HG02642 (cell line): Measurements from ENCODE around the gene APOL1.
"Not testable (repeated sequence)": the region's sequence is repeated elsewhere in the genome, so short reads cannot be mapped to it uniquely, and the experiment has no call there.

Experiments
- ATAC-seq: cut with Tn5 transposase; IDR thresholded peaks from one replicate; pipeline ENCODE4 v1.9.1; 2021; ENCODE audit warnings: mild to moderate bottlenecking; ENCODE audit not compliant: unreplicated experiment, poor library complexity

The APOL1 gene

DNA sequence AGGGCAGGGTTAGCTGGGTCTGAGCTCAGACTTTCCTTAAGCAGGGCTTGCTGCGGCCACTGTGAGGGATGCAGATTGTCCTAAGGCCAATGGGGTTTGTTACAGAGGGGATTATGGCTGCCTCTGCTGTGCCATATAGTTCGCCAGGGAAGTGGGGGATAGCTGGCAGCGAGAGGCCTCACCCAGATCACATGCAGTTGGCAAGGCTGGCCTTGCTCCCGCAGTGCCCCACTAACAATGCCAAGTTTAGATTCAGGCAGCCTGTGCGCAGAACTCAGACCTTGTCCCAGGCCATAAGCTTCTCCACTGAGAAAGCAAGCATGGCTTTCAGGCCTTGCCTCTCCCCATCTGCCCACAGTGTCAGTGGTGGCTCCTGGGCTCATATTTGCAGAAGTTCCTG is 8.9 kb upstream of the APOL1 start:
- no peak for ATAC-seq

DNA sequence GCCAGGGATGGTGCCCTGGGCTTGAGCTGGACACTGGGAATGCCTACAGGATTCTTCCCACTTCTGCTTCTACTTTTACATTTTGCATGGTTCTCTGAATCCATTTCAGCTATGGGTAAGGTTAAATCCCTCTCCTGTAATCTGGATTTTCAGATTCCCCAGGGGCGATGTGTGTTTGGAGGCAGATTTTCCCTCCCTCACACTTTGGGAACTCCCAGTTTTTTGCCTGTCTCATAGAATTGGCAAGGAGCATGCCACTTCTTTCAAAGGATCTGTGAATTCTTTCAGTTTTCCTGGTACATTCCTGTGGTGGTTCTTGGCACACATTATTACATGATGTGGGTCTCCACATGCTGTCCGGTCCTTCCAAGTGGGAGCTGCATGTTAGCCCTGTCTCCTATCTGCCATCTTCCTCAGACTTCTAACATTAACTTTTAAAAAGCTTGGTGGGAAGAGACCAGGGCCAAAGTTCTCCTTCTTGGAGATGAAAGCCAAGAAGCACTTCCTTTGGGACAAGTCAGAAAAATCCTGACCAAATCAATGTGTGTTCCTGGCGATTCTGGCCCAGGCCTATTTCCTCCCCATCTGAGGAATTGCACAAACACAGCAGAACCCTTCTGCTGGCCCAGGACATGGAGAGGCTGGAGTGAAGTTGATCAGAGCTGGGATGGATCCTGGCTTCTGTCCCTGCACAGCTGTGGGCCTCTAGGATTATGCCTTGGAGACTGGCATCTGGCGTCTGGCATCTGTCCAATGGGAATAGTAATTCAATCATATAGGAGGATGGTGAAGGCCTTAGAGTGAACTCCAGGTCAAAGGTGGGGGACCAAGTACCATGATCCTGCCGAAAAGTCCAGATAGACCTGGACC is 8.2 kb upstream of the APOL1 start:
- ATAC-seq: no peak

DNA sequence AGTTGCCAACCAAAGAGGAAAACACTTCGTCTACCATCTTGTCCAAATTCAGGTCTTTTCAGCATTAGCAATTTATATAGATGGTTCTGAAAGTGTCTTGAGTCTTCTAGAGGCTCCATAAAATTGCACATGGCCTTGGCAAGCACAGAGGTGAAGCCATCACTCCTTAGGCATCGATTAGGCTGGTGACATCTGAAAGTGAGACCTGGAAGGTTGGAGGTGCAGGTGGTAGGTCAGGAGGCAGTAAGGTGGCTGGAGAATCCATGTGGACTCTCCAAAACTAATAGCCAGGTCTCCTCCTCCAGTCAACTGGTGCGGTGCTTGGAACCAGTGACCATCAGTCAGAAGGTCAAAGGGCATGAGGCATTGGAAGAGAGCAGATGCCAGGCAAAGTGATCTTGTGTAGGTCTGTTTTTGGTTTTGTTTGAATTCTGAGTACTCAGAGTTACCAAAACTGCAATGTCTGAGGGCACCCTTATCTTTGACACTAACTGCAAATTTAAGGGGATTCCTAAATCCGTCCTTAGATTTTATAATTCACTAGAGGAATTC is 7.1 kb upstream of the APOL1 start:
- no peak for ATAC-seq

GRCh38 chr22:36246718-36247117 is 6.2 kb upstream of the APOL1 start:
- no peak for ATAC-seq

DNA sequence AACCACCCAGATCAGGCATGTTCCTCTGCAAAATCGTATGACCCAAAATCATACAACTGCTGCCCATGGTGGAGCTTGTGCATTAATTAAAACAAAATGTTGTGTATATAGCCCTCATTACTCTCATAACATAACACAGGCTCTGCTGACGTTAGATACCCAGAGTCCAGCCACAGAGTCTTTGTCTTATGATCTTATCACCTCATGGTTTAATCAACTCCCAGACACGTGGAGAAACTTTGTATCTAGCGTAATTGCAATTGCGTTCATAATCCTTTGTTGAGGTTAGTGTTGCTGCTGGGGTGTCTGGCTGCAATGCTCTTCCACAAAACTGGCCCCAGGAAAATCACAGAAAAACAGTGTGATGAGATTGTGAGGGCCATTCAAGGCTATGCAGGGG is 5.0 kb upstream of the APOL1 start:
- ATAC-seq: no peak

DNA sequence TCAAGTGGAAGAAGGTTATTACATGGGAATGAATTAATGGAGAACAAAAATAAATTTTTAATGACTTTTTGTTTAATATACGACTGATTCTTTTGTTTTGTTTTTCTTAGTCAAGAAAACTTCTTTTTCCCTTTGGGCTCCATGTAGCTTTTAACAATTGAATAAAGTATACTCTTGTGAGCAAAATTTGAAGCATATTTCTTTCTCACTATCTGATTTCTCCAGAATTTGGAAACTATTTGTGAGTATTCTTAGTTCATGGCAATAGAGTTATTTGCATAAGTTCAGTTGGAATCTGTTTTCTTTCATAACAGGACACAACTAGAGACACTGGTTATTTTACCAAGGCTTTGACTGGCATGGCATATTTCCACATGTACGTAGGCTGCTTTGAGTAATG is 3.8 kb upstream of the APOL1 start:
- ATAC-seq: no peak

DNA sequence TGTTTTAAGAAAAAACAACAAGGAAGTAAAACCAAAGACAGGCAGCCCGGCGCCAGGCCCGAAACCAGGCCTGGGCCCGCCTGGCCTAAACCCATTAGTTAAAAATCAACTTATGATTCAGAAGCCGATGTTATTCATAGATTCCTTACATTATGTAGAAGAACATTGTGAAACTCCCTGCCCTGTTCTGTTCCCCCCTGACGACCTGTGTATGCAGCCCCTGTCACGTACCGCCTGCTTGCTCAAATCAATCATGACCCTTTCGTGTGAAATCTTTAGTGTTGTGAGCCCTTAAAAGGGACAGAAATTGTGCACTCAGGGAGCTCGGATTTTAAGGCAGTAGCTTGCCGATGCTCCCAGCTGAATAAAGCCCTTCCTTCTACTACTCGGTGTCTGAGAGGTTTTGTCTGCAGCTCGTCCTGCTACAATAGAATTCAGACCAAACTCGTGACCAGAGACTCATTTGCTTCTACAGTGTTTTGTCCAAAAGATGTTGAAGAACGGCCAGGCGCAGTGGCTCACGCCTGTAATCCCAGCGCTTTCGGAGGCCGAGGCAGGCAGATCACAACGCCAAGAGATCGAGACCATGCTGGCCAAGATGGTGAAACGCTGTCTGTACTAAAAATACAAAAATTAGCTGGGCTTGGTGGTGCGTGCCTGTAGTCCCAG is 2.5 kb upstream of the APOL1 start:
- not testable (repeated sequence) for ATAC-seq

GRCh38 chr22:36251979-36252608 is 839 bp upstream of the APOL1 start:
- not testable (repeated sequence) for ATAC-seq

- ATAC-seq: no peak
Observed at GRCh38 chr22:36253523-36254490, 874 bp downstream of the APOL1 start.

GRCh38 chr22:36255572-36255971 is 2.6 kb downstream of the APOL1 start:
- not testable (repeated sequence) for ATAC-seq

- no peak for ATAC-seq
Observed at GRCh38 chr22:36256478-36256877, 3.5 kb downstream of the APOL1 start.

DNA sequence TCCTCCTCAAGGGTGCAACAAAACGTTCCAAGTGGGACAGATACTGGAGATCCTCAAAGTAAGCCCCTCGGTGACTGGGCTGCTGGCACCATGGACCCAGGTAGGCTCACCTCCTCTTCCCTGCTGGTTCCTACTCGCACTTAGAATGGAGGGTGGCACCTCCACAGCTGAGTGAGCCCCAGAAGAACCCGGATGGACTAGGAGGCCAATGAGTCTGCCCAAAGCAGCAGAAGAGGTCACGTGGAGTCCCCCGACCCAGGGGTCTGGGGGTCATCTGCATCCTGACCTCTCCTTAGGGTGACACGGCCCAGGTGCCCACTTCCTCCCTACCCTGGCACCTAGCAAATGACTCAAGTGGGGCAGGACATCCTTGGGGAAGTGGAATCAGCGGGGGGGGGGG is 4.4 kb downstream of the APOL1 start:
- ATAC-seq: no peak

DNA sequence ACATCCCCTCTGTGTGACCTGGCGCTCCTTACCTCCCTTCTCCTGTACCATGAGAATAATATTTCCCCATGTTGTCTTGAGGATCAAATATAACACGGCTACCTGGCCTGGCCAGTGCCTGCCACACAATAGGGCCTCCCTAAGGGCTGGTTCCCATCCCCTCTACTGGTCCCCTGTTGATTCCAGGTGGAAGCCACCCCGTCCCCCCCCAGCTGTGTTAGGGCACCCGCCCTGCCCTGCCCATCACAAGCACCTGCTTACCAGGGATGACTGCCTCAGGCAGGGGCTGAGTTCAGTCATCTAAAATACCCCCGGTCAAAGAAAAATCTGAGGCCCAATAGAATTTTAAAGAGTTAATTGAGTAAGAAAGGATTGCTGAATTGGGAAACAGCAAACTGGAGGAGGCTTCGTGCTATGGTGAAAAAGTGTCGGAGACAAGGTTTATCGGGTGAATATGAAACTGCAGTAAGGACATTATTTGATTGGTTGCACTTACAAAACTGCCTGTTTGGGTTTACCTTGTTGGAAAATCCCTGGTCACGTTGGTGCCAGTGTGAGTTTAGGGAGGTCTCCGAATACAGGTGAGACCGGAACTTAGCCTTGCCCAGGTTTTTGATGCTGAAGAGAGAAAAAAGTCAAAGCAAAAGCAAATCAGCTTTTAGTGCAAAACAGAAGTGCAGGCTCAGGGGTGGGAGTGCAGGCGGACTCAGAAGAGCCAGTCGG is 5.2 kb downstream of the APOL1 start:
- no peak for ATAC-seq

DNA sequence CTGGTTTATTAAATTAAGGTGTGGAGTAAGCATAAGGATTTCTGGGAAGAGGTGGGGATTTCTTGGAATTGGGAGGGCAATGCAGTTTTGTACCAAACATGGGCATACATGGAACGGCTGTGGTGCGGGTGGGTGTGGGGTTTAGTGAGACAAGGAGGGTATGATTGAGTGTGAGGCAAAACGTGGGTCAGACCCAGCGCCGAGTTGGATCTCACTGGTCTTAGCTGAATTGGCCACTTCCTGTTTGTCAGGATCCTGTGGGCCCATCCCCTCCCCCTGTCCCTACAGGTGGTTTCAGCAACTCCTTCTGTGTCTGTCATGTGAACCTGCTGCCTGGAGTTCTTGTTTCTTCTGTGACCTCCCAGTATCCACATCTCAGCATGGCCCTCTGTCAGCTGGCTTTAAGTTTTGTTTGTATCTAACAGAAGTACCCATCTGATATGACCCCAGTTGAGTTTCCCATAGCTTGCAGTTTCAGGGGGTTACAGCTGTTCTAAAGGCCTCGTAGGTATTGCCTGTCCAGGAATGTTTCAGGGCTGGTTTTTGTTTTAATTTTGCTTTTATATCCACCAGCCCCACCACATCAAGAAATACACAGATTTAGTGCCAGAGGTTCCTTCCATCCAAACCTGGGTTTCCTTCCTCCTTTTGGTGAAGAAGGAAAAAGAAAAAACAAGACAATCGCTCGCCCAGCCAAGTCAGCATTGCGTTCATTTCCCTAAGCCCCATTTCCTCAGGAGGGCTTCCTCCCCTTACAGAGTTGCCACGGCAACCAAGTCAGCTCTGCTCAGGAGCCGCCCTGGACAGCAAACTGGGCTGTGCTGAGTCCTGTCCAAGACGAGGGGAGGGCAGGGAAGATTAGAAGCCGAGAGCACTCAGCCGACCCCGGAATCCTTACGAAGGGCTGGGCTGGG is 6.0 kb downstream of the APOL1 start:
- ATAC-seq: no peak

DNA sequence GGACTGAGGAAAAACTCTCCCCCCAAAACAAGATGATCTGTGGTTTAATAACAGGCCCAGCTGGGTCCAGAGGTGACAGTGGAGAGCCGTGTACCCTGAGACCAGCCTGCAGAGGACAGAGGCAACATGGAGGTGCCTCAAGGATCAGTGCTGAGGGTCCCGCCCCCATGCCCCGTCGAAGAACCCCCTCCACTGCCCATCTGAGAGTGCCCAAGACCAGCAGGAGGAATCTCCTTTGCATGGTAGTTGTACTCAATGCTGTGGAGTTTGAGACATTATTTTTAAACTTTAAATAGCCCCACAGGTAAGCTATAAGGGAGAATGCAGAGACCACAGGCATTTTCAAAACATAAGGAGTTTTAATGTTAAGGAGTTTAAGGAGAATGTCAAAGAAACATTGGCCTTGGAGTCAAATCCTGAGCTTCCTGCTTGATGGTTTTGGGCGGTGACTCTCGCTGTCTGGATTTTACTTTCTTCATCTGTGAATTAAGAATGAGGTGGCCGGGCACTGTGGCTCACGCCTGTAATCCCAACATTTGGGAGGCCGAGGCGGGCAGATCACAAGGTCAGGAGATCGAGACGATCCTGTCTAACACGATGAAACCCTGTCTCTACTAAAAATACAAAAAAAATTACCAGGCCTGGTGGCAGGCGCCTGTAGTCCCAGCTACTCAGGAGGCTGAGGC is 6.8 kb downstream of the APOL1 start:
- ATAC-seq: no peak

- not testable (repeated sequence) for ATAC-seq
Observed at GRCh38 chr22:36261675-36262074, 8.7 kb downstream of the APOL1 start.

DNA sequence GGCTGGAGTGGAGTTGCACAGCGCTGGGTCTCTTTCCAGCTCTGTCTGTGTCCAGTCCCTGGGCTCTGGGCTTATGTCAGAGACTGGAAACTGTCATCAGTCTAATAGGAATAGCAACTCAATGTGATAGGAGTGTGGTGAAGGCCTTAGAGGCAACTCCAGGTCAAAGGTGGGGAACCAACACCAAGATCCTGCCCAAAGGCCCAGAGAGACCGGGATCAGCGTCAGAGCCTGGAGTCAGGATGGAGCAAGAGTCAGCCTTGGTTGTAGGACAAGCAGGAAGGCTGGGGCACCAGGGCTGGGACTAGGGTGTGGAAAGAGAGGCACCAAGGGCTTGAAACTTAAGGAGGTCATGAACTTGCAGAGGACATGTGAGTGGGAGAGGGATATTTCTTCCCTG is 9.4 kb downstream of the APOL1 start:
- ATAC-seq: not testable (repeated sequence)

GRCh38 chr22:36263216-36263673 is 10.3 kb downstream of the APOL1 start:
- not testable (repeated sequence) for ATAC-seq
